Uterus (tissue), 2 donors: ENCODE measurements around the gene HMGB3.

Source experiments
- POLR2A ChIP-seq, 2 donors: fragments of 450-650 bp; IDR thresholded peaks; one replicate each; pipeline ENCODE4 v1.6.1; 2016; ENCODE audit warnings: antibody characterized with exemption in 2 of 2, mild to moderate bottlenecking in 1 of 2, moderate library complexity in 1 of 2
- TF ChIP-seq, protein P1 (sequence below), 4 experiments: fragments of 200-600 bp in 2 of 4; fragments of 450-650 bp in 2 of 4; sonication (generic) in 2 of 4; IDR thresholded peaks; one replicate each; pipeline ENCODE4 v1.5.1; 2016 to 2019; ENCODE audit warnings: antibody characterized with exemption in 4 of 4, mild to moderate bottlenecking in 2 of 4, moderate library complexity in 1 of 4

DNA sequence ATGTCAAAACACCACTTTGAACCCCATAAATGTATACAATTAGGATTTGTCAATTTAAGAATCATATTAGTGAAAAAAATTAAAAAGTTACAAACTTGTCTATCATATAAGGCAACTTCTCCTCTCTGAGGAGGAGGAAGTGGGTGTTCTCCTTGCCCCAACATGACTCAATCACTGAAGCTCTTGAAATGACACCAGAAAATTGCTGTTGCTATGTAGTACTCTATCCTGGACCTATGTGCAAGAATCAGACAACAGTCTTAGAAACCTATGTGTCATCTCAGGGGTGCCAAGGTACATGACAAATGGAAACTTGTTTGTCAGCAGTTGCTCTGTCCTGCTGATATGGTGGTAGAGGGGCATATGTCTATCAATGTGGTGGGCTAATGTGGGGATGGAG, 47.7 kb downstream of the HMGB3 start:
- TF ChIP-seq, protein P1, sequence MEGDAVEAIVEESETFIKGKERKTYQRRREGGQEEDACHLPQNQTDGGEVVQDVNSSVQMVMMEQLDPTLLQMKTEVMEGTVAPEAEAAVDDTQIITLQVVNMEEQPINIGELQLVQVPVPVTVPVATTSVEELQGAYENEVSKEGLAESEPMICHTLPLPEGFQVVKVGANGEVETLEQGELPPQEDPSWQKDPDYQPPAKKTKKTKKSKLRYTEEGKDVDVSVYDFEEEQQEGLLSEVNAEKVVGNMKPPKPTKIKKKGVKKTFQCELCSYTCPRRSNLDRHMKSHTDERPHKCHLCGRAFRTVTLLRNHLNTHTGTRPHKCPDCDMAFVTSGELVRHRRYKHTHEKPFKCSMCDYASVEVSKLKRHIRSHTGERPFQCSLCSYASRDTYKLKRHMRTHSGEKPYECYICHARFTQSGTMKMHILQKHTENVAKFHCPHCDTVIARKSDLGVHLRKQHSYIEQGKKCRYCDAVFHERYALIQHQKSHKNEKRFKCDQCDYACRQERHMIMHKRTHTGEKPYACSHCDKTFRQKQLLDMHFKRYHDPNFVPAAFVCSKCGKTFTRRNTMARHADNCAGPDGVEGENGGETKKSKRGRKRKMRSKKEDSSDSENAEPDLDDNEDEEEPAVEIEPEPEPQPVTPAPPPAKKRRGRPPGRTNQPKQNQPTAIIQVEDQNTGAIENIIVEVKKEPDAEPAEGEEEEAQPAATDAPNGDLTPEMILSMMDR (IDR thresholded peaks at IDR 0.05), result no peak
- no peak for TF ChIP-seq POLR2A (IDR thresholded peaks at IDR 0.05)
